ENCODE results near the gene SPRTN. TPM values are rescaled to one million over a fixed set of nuclear protein-coding genes. Genes with fewer than 3 reads are reported as not detected.
A peak's percentile ranks its signal among the peaks of the same experiment; 100 is the strongest.

SPRTN gene
- total and polyA plus RNA-seq, 2 experiments from 2014 or later: 10.7 to 15.2 TPM

- no peak for TF ChIP-seq CTCF (IDR thresholded peaks at IDR 0.05; ENCODE audit: low read depth, low read length)
- Histone ChIP-seq H3K36me3 (no peaks in the 10 kb centered on the region), H3K4me3 (no peak overlapping the region), H3K27me3 (no peaks in the 10 kb centered on the region), H3K9me3 (ENCODE audit: low read depth) (no peaks in the 10 kb centered on the region), H3K27ac (peak overlapping the region; percentile 40), H3K4me1 (ENCODE audit: low read depth) (peaks cover 13% of the 10 kb centered on the region)
- no peak for DNase-seq (ENCODE audit: low read depth in 1 of 2, low spot score in 1 of 2)
These were observed 38.9 kb downstream of the SPRTN start for GRCh38 chr1:231376875-231377549.

- no peaks in the 10 kb centered on the region for H3K36me3 ChIP-seq
- TF ChIP-seq CTCF (IDR thresholded peaks at IDR 0.05; ENCODE audit: low read depth, low read length): no peak
- no peaks in the 10 kb centered on the region for H3K9me3 ChIP-seq (ENCODE audit: low read depth)
- H3K4me1 ChIP-seq (ENCODE audit: low read depth): peaks cover 22% of the 10 kb centered on the region
- H3K27me3 ChIP-seq: no peaks in the 10 kb centered on the region
- no peak for DNase-seq (ENCODE audit: low read depth in 1 of 2, low spot score in 1 of 2)
- peak overlapping the region; percentile 14 for H3K27ac ChIP-seq
- H3K4me3 ChIP-seq: no peak overlapping the region
These were observed 43.6 kb downstream of the SPRTN start for GRCh38 chr1:231381729-231382128.

GRCh38 chr1:231382426-231382825, 44.3 kb downstream of the SPRTN start:
- H3K9me3 ChIP-seq (ENCODE audit: low read depth): no peaks in the 10 kb centered on the region
- peak overlapping the region; percentile 16 for H3K27ac ChIP-seq
- TF ChIP-seq CTCF (IDR thresholded peaks at IDR 0.05; ENCODE audit: low read depth, low read length): no peak

GRCh38 chr1:231383159-231383860, 45.2 kb downstream of the SPRTN start:
- Histone ChIP-seq H3K27ac (peak overlapping the region; percentile 59), H3K36me3 (no peaks in the 10 kb centered on the region), H3K9me3 (ENCODE audit: low read depth) (no peaks in the 10 kb centered on the region), H3K4me1 (ENCODE audit: low read depth) (peaks cover 13% of the 10 kb centered on the region), H3K27me3 (no peaks in the 10 kb centered on the region), H3K4me3 (no peak overlapping the region)
- DNase-seq (ENCODE audit: low read depth in 1 of 2, low spot score in 1 of 2): no peak
- TF ChIP-seq CTCF (IDR thresholded peaks at IDR 0.05; ENCODE audit: low read depth, low read length): no peak

More at GRCh38 chr1:231382426-231382825, 44.3 kb downstream of the SPRTN start:
- no peaks in the 10 kb centered on the region for H3K27me3 ChIP-seq
- DNase-seq (ENCODE audit: low read depth in 1 of 2, low spot score in 1 of 2): no peak
- H3K4me3 ChIP-seq: no peak overlapping the region
- no peaks in the 10 kb centered on the region for H3K36me3 ChIP-seq
- H3K4me1 ChIP-seq (ENCODE audit: low read depth): peaks cover 22% of the 10 kb centered on the region

- Histone ChIP-seq H3K36me3 (no peaks in the 10 kb centered on the region), H3K9me3 (ENCODE audit: low read depth) (no peaks in the 10 kb centered on the region), H3K27me3 (no peaks in the 10 kb centered on the region), H3K4me3 (no peak overlapping the region), H3K27ac (no peak overlapping the region), H3K4me1 (ENCODE audit: low read depth) (peaks cover 11% of the 10 kb centered on the region)
- no peak for TF ChIP-seq CTCF (IDR thresholded peaks at IDR 0.05; ENCODE audit: low read depth, low read length)
- DNase-seq (ENCODE audit: low read depth in 1 of 2, low spot score in 1 of 2): no peak
These were observed 46.8 kb downstream of the SPRTN start for GRCh38 chr1:231384696-231385415.
